H1 (cell line): ENCODE data around the gene FOXN3. TPM values are rescaled to one million over a fixed set of nuclear protein-coding genes. Genes with fewer than 3 reads are reported as not detected.

Source experiments
- ATF2 ChIP-seq: IDR thresholded peaks from 2 replicates; pipeline ENCODE4 v1.6.1; 2012; ENCODE audit warnings: low read length, inconsistent platforms
- CHD1 ChIP-seq: IDR thresholded peaks from 2 replicates; pipeline ENCODE4 v1.6.1; 2012; ENCODE audit warnings: low read depth, low read length, improper control_type of control experiment
- CHD2 ChIP-seq: IDR thresholded peaks from 2 replicates; pipeline ENCODE4 v1.6.1; 2012; ENCODE audit warnings: low read length, improper control_type of control experiment
- PHF8 ChIP-seq: fragments of 200-600 bp; sonication (generic); conservative IDR thresholded peaks from 2 replicates; pipeline ENCODE4 v1.7.1; 2012; ENCODE audit warnings: low read depth, mild to moderate bottlenecking, inconsistent platforms, low read length, moderate library complexity
- TAF7 ChIP-seq: optimal IDR thresholded peaks from 2 replicates; pipeline ENCODE3; 2011; ENCODE audit warnings: low read depth, mild to moderate bottlenecking, inconsistent platforms, low read length, moderate library complexity, borderline replicate concordance
- TEAD4 ChIP-seq: IDR thresholded peaks from 2 replicates; pipeline ENCODE4 v1.6.1; 2012; ENCODE audit warnings: low read depth, low read length, inconsistent platforms, mixed read lengths
- polyA plus RNA-seq, 7 experiments: library from polyadenylated mRNA; depleted of rRNA in 3 of 7; stranded (reverse) in 5 of 7; unstranded in 2 of 7; fragments of >200 nt in 5 of 7; fragments of 200-250 nt in 2 of 7; gene quantifications; 1 replicate in 5 of 7; 2 replicates in 1 of 7; 4 replicates in 1 of 7; pipeline versions ENCODE4 v1.2.1 to v1.2.3, GENCODE V29; 2011 to 2013; ENCODE audit warnings: missing spikeins in 2 of 7, mixed read lengths in 2 of 7
- total RNA-seq: library from RNA; stranded (reverse); fragmentation: NEBNext Ultra II Directional; extraction: Animal tissue kit (Norgen Biotek cat#: 25700); gene quantifications from 2 replicates; pipeline ENCODE4 v1.2.1, GENCODE V29; 2021

FOXN3 gene
- total and polyA plus RNA-seq, 2 of the 8 experiments (the other 6 are each of a cell fraction or from before 2014, with no cell fraction given) = 52.6 to 178 TPM

DNA sequence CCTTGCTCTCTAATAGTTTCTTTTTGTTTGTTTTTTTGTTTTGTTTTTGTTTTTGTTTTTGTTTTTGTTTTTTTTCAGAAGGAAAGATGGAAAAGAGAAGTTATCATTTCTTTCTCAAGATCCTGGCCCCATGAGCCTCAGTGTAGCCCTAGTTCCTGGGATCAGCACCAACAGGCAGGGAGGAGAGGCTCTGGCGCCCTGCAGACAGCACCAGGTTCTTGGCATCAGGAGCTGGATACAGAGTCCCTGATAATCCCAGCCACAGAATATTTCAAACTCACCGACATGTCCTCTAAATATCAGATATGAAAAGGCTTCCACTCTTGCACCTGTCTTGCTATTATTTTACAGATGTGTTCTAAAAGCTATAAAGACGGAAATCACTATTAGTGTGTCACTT lies 52.7 kb downstream of the FOXN3 start (continued):
- TF ChIP-seq ATF2 (no peak), PHF8 (no peak), TEAD4 (no peak), CHD1 (no peak), TAF7 (no peak), CHD2 (no peak)
